GM12878 (cell line): ENCODE results near the gene AIDA.
"Not testable (repeated sequence)": the region's sequence is repeated elsewhere in the genome, so short reads cannot be mapped to it uniquely, and the experiment has no call there.

Experiments used
- CHD4 ChIP-seq: fragments of 200-600 bp; sonication (generic); IDR thresholded peaks from 2 replicates; pipeline ENCODE4 v1.6.1; 2016; ENCODE audit warnings: mild to moderate bottlenecking
- CTCF ChIP-seq, 3 experiments: IDR thresholded peaks in 2 of 3; conservative IDR thresholded peaks in 1 of 3; 2 replicates each; pipeline ENCODE4 v1.5.1; 2011; ENCODE audit warnings: low read depth in 3 of 3, low read length in 3 of 3, mild to moderate bottlenecking in 3 of 3, control low read depth in 2 of 3, moderate library complexity in 2 of 3, inconsistent platforms in 1 of 3, mixed read lengths in 1 of 3; ENCODE audit not compliant: control insufficient read depth in 2 of 3, insufficient read depth in 1 of 3; ENCODE audit errors: extremely low read depth in 1 of 3
- EZH2 ChIP-seq: IDR thresholded peaks from 2 replicates; pipeline ENCODE4 v1.6.1; 2012; ENCODE audit warnings: low read depth, mild to moderate bottlenecking, control low read depth, inconsistent platforms, low read length, borderline replicate concordance; ENCODE audit not compliant: control insufficient read depth
- GATAD2B ChIP-seq: fragments of 450-650 bp; conservative IDR thresholded peaks from 2 replicates; pipeline ENCODE4 v1.6.1; 2017; ENCODE audit warnings: low read depth, mild to moderate bottlenecking, moderate library complexity
- MYC ChIP-seq: IDR thresholded peaks from 2 replicates; pipeline ENCODE4 v1.6.1; 2011; ENCODE audit warnings: mild to moderate bottlenecking, low read length, moderate library complexity, inconsistent platforms; ENCODE audit not compliant: insufficient read depth, insufficient replicate concordance, insufficient read length, severe bottlenecking
- SIN3A ChIP-seq: IDR thresholded peaks from 2 replicates; pipeline ENCODE4 v1.6.1; 2012; ENCODE audit warnings: low read depth, low read length, improper control_type of control experiment

- TF ChIP-seq CHD4; EZH2; MYC; GATAD2B; CTCF (IDR thresholded peaks at IDR 0.05 in 2 of 3, conservative IDR thresholded peaks at IDR 0.05 in 1 of 3; ENCODE audit: control insufficient read depth in 2 of 3, extremely low read depth in 1 of 3, insufficient read depth in 1 of 3, low read depth in 3 of 3, low read length in 3 of 3); SIN3A: not testable (repeated sequence)
These were observed 29.6 kb upstream of the AIDA start for GRCh38 chr1:222741630-222742457.
